Measurements from ENCODE around the gene CNTN2.

GRCh38 chr1:205102404-205102803 lies 59.4 kb downstream of the CNTN2 start:
- TF ChIP-seq POLR2A (IDR thresholded peaks at IDR 0.05; ENCODE audit: low read length) (no peak), GATA1 (IDR thresholded peaks at IDR 0.05; ENCODE audit: low read depth, low read length) (no peak)

Data from erythroblast (primary cell).